ENCODE results near the gene FRMPD4.

Gene FRMPD4

GRCh38 chrX:12307961-12308360, 169.7 kb downstream of the FRMPD4 start:
- no peak for DNase-seq

- no peak for DNase-seq
Measured at GRCh38 chrX:12308420-12308819, 170.1 kb downstream of the FRMPD4 start.

DNA sequence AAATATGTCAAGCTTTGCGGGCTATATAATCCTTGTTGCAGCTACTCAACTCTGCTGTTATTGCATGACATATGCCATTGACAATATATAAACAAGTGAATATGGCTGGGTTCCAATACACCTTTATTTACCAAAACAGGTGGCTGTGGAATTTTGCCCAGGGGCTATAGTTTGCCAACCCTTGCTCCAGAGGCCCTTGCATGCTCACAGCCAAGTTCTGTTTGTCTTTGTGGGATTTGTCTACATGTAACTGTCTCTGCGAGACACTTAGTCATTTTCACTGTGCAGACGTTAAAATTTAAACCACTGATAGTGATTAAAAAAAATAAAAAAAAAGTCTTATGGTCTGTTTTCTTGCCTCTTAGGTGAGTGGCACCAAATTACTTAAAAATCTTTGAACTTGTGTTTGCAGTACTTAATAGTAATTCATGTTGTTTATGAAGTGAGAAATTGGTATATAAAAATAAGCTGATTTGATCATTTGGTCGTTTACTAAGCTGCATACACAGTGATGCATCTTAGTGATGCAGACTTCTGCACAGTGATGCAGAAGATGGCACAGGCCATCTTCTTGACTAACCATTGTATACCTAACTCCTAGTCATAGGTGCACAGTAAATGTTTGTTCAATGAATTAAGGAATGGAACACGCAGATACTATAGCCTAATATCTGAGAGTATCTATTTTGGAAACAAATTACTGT, 170.9 kb downstream of the FRMPD4 start:
- no peak for DNase-seq

GRCh38 chrX:12309744-12310076, 171.4 kb downstream of the FRMPD4 start:
- DNase-seq: no peak

DNA sequence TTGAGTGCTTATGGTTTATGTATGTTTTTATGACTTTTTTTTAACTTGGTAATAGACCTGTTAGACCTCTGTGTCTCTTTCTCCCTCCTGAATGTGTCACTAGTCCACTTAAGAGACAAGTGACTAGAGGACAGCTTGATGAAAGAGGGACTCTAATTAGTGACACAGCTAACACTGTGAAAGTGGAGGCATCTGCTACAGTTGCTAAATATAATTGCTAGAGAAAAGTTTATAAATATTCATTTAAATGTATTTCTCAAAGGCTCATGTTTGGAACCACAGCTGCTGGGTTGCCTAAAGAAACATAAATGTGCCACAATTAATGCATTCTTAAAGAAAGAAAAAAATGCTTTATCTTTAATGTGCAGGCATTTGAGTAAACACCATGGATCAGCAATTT, 176.4 kb downstream of the FRMPD4 start:
- no peak for DNase-seq

DNA sequence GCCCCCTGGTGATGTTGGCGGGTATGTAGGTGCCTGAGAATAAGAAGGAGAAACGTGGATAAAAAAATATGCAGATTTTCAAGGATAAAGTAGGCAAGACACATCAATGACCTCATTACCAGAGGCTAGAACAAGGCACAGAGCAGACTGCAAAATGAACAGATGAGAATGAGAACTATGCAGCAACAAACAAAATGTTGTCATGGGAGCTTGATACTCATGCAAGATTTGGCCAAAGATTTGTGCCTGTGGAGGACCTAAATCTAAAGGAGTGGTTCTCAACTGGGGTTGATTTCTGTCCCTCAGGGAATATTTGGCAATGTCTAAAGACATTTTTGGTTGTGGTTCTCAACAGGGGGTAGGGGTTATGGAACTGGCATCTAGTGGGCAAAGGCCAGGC, 177.3 kb downstream of the FRMPD4 start:
- no peak for DNase-seq

DNA sequence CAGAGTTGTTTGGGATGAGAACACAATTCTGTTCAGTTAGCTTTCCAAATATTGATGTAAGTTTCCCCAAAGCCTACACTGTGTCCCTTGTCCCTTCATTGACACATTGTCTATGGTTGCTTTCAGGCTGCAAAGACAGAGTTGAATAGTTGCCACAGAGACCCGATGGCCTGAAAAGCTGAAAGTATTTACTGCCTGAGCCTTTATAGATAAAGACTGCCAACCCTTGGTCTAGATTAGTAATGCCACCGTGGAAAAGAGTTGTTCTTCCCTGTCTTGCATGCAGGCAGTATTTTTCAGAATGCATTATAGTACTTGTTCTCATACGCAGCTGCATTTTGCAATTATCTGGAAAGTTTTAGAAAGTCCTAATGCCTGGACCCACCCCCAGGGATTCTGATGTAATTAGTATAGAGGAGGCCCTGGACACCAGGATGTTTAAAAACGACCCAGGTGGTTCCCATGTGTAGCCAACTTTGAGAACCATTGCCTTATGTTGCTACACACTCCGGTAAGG, 180.8 kb downstream of the FRMPD4 start:
- no peak for DNase-seq

DNA sequence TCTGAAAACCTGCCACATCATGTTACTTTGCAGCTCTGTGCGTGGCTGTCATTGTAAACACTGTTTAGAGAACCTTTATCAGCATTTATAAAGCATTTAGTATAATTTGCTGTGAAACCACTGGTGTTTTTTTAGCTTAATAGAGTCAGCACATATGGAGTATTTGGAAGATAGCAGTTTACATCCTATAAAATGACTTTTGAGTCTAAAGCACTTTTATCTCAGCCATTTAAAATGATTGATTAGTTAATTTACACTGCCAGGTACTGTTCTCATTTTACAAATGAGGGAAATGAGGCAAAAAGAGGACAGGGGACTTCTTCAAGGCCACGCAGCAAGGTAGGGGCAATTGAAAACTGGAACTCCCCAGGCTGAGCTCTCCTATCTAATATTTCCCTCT, 181.7 kb downstream of the FRMPD4 start:
- no peak for DNase-seq

DNA sequence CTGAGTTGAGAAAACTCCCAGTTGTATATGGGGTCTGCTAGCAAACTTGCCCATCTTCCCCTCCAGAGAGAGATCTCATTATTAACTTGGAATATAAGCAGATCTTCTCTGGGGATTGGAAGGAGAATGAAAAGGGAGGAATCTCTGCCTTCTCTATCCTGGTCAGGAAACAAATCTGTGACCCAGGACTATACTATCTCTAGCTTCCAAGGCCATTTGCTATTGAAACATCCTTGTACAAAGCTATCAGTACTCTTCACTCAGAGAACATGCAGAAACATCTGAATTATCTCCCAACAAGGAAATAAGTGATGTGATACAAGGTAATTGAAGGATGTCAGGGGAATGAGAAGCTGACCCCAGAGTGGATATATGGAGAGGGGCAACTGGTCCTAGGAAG, 183.8 kb downstream of the FRMPD4 start:
- DNase-seq: no peak

DNA sequence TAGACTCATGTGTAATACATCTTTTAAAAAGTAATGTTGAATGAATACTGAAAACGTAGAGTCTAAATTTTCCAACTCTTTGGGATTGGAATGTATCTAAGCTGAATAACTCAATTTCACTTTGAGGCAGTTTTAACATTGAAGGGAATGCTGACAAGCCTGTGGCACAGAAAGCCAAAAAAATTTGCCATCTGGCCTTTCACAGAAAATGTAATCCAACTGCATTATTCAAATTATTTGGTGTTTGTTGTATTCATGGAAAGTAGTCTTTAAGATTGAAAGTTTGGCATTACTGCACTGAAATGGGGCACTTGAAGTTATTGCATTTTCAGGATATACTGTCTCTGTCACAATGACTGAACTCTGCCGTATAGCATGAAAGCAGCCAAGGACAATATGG, 186.9 kb downstream of the FRMPD4 start:
- no peak for DNase-seq

GRCh38 chrX:12327836-12328235, 189.6 kb downstream of the FRMPD4 start:
- no peak for DNase-seq

DNA sequence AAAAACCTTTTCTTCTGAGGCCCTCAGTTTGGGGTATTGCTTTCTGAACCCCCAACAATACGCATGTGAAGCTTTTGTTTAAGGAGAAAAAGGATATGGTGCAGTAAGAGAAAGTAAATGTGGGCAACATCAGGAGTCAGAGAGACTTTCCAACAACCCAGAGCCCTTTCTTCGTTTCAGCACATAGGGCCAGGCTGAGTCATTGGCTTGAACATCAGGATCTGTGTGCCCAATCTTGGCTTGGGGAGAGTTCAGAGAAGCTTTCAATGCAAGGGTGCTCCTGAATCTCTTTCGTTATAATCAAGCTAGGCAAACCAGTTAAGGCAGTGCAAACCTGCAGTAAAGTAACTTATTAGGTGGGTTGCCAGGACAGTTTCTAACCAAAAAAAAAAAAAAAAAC, 191.2 kb downstream of the FRMPD4 start:
- DNase-seq: no peak

DNA sequence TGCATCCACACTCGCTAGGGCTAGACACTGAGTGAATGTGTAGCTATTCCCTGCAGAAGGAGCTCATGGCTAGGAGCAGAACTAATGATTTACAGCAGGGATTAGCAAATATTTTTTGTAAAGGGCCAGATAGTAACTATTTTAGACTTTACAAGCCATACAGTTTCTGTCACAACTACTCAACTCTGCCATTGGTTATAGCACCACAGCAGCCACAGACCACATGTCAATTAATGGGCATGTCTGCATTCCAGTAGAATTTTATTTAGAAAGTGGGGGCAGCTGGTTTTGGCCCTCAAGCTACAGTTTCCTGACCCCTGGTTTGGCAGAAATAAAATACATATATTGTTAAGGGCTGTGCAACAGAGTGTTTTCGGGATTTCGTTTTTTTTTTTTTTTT, 192.6 kb downstream of the FRMPD4 start:
- DNase-seq: no peak

DNA sequence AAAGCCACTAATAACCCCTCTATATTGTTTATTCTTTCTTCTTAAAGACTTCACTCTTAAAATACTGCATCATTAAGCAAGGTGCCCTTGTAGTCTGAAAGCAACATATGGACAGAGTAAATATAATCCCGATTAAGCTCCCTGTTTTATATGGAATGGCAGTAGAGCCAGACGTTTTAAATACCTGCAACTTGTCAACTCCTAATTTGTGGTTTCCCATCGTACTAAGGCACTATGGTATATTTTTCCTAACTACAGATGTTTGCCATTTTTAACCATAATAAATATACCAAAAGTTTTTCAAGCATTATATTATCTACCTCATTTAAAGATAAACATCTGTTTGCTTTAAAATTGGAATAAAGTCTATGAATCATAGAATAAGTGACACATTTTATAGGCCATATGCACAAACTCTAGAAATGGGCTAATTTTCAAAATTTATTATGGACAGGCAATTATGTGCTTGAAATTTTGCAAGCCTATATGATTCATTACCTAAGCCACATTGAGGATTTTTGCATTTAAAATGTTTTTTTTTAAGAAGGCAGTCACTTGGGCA, 194.6 kb downstream of the FRMPD4 start:
- DNase-seq: no peak

DNA sequence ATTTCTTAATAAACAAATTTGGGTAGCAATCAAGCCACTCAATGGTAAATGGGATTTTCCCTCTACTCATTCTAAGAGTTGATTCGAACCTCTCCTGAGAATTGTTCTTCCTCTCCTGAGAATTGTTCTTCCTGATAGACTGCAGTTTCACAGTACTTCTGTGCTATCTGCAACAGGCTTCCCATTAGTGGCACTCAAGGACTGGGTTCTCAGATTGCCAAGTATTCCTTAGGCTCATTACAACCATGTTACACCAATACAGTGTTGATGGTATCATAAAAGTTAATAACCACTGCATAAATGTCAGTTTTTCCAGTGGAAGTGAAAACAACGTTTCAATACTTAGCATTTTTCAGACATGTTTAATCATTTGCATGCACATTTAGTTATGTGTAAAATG, 201.6 kb downstream of the FRMPD4 start:
- no peak for DNase-seq

DNA sequence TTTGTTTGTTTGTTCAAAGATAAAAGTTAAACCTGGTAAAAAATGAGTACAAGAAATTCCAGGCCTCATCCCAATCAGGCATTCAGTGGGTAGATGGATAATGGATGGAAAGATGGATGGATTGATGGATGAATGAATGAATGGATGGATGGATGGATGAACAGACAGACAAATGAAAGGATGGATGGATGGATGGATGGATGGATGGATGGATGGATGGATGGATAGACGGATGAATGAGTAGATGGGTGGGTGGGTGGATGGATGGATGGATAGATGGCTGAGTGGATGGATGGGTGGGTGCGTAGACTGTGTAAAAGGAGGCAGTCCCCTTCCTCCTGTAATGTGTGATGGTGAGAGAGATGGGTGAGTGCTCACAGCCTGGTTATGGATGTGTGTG, 206.7 kb downstream of the FRMPD4 start:
- DNase-seq: no peak

- DNase-seq: no peak
Measured at GRCh38 chrX:12349201-12349600, 210.9 kb downstream of the FRMPD4 start.

- no peak for DNase-seq
Measured at GRCh38 chrX:12352922-12353321, 214.6 kb downstream of the FRMPD4 start.

DNA sequence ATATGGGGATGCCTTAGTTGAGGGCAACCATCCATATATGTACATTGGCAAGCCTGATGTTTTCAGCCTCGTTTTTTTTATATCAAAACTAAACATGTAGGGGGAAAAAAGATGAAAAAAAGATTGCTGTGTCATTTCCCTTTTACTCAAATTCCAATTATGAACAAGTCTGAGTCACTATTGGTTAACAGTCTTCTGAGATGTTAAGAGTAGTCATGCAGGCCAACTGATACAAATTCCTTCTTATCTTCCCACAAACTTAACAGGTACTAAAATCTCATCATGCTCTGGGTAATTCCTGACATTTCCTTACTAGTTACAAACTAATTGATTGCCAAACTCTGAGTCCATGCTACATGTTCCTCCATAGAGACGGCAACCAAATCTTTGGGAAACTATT, 222.1 kb downstream of the FRMPD4 start:
- DNase-seq: no peak

DNA sequence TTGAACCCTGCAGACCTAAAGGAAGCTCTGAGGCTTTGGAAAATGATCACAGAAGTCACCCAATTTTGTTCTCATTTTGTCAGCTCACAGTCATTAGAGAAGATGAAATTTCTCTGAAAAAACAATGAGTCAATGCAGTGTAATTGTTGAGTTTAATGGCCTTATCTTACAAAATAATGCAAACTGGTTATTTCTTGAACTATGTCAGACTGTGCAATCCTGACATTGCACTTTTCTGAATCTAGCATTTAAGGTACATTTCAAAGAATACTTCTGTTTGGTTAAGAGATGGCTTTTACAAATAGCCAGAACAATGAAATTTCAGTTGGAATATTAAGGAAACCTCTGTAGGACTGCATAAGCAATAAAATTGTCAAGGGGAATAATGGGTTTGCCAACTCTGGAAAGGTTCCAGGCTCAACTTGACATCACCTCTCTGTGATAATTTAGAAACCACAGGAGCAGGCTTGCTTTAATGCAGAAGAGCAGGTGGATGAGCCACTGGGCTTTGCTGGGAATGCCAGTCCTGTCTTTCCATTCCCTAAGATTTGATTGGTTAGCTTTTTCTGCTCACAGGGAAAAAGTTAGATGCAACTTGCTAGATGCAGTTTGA, 222.8 kb downstream of the FRMPD4 start:
- no peak for DNase-seq

- no peak for DNase-seq
Measured at GRCh38 chrX:12363216-12363615, 224.9 kb downstream of the FRMPD4 start.

- DNase-seq: no peak
Measured at GRCh38 chrX:12366440-12366839, 228.2 kb downstream of the FRMPD4 start.

- DNase-seq: no peak
Measured at GRCh38 chrX:12367254-12367653, 229.0 kb downstream of the FRMPD4 start.

- no peak for DNase-seq
Measured at GRCh38 chrX:12370497-12370986, 232.3 kb downstream of the FRMPD4 start.

- DNase-seq: no peak
Measured at GRCh38 chrX:12372111-12372510, 233.8 kb downstream of the FRMPD4 start.
